GM21825 (cell line): ENCODE results near the gene CDC14B.
"Not testable (repeated sequence)": the region's sequence is repeated elsewhere in the genome, so short reads cannot be mapped to it uniquely, and the experiment has no call there.

Experiments
- ATAC-seq: cut with Tn5 transposase; IDR thresholded peaks from one replicate; pipeline ENCODE4 v1.9.1; 2021; ENCODE audit warnings: mild to moderate bottlenecking, moderate library complexity; ENCODE audit not compliant: unreplicated experiment

Gene CDC14B

DNA sequence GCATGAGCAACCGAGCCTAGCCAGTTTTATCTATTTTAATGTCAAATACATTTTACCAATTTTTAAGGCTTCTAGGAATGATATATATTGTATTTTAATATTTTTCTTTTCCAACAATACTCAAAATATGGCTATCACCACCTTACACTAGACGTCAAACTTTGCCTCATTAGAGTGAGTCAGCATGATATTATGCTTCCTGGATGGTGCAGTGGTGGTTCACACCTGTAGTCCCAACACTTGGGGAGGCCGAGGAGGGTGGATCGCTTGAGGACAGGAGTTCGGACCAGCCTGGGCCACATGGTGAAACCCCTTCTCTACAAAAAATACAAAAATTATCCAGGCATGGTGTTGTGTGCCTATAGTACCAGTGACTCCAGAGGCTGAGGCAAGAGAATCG is 7.3 kb upstream of the CDC14B start:
- no peak for ATAC-seq

DNA sequence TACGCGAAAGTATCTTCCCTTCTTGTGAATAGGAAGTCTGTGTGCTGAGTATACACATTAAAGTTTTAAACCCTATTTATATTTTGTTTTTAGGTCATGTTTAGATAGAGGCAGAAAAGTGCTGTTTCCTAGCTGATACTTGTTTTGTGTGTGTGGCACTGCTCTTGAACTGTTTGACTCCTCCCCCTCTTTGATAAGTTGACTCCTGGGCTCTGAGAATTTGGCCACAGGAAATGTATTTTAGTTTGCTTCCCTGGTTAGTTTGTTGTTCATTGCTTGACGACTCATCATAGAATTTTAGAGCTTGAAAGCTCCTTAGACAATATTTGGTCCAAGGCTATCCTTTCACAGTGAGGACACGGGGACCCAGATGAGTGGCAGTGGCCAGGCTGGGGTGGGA is 2.0 kb upstream of the CDC14B start:
- no peak for ATAC-seq

DNA sequence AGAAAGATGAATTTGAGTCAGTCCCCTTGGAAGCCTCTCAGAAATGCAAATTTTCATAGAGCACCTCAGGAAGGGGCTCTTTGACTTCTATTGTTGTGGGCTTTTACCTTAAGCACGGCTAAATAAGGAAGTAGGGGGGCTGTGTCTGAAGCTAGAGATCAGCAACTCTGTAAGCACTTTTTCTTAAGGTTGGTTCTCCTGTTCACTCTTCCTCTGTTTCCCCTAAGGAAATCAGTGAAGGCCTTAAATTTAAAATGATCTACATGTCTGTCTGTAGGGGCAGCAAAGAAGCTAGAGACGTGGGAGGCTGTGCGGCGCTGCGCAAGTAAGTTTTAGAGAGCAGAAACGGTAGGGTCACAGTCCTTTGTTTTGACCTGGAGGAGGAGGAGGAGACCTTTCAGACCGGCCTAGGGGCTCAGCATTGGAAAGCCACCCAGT is 1.2 kb upstream of the CDC14B start:
- ATAC-seq, result no peak

DNA sequence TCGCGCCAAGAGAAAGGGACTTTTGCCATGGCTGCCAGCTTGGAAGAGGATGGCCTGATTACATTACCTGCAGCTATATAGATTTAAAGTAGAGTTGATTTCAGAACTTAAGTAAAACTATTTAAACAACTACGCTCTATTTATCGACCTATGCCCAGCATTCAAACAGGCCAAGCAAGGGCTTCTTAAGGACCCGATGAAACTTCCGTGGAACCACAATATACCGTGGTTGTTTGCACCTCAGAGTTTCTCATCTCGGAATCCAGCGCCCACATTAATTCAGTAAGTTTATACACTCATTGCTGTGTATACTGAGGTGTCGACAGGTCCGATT is 505 bp upstream of the CDC14B start:
- no peak for ATAC-seq

DNA sequence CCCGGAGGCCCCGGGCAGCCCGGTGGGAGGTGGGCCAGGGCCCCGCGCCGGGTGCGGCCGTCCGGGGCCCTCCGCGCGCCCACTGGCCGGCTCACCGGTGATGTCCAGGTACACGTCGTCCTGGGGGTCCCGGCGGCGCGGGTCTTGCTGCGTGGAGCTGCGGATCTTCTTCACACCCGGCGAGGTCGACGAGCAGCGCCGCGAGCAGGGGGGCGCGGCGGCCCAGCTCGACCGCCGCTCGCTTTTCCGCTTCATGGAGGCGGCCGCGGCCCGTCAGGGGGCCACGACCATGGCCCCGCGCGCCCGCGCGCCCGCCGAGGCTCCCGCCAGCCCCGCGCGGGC is 548 bp downstream of the CDC14B start:
- ATAC-seq, result no peak

DNA sequence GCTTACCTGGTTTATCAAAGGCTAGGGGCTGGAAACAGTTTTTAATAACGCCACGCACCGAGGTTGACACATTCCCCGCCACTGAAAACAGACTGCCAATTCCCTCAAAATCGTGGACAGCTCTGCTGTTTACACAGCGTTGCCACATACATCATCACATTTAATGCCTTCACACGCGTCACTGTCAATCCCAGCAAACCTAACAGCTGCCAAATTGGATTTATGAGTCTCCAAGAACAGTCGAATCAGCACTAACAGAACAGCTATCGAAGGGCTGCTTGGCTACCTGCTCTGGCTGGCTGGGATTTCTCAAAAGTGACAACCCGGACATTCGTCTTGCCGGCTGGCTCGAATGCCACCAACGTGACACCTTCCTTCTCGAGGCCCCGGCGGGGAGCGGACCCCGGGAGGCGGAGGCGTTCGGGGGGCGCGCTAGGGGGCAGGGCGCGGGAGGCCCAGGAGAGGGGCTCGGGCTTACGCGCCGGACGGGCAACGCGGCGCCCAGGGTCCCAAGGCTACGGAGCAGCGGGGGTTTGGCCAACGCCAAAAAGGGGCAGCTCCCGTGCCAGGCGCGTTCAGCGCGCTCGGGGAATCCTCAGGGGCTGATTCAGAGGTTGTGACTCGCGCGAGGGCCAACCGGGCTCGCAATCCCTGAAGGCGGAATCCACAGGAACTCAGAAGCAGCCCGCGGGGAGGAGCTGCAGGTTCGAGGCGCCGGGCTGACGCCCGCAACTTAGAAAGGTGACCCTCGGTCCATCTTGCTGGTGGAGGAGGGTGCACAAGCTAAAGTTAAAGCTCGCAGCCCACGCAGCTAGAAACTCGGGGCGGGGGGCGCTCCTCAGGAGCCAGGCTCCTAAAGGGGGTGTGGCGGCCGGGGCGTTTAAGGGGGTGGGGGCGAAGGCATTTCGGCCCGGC is 1.2 kb downstream of the CDC14B start:
- no peak for ATAC-seq

DNA sequence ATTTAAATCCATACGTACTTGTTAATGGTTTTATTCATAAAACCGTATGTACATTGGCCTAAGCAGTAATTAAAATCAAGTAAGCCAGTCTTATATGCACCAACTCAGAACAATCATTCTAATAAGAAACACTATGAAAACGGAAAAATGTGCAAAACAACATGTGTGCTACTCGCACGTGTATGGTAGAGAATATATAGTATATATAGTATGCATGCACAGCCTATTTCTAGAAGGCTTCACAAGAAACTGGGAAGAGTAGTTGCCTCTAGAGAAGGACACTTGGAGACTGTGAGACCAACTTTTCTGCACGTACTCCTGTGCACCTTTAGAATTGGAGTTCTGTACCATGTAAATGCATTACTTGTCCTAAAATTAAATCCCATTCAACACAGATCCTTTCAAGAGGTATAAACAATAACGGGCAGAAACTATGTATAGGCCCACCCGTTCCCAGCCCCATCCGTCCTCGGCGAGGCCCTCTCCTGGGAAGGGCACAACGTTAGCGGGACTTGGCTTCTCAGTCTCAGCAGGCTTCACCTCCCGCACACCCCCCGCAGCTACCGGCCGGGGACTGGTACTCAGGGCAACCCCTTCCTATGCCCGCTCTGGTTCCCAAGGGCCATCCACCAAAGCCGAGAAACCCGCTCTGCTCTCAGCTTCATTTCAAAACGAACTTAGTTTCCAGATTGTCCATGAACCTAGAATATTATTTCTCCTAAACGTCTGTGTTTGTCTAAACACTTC is 2.0 kb downstream of the CDC14B start:
- ATAC-seq, result no peak

DNA sequence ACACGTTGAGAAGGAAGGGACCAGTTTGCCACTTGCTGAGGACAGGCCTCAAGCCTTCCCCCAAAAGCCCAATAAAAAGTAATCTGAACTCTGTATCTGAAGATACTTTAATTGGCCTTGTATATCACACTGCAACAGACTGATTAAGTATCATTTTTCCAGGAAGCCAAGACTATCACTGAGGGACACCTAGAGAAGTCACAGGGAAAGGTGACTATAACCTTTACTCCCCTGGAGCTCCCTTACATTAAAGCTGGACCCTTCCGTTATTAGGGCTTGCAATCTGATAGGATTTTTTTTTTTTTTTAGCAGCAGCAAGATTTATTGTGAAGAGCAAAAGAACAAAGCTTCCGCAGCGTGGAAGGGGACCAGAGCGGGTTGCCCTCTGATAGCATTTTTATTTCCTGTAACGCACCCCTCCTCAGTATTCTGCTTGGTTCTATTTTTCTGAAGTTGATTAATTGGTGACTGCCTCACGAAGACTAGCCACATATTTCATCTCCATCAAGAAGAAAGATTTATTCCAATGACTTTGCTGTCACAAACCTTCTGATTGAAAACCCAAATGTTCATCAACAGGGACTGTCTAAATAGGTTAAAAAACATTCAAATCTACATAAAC is 2.7 kb downstream of the CDC14B start:
- no peak for ATAC-seq

DNA sequence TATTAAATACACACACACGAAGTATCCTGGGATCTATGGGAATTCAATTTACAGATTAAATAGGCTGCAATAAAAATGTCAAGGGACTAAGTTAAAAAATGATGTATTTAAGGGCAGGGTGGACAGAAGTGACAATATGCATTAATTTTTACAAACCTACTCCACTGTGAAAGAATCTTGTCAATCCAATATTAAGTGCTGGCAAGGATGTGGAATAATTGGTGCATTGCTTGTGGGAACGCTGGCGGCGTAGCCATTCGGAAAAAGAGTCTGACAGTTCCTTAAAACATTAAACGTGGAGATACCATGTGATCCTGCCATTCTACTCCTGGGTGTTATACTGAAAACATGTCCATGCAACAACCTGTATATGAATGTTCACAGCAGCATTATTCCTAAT is 4.2 kb downstream of the CDC14B start:
- no peak for ATAC-seq

DNA sequence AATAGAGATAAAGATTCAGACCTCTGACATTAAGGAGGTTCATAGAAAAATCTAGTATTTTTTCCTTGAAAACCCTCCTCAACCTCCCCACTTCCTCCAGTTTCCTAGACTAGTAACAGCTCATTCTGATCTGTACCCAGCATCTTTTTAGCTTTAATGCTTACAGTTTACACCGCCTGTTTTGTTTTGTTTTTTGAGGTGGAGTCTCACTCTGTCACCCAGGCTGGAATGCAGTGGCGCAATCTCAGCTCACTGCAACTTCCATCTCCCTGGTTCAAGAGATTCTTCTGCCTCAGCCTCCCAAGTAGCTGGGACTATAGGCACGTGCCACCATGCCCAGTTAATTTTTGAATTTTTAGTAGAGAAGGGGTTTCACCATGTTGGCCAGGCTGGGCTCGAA is 5.0 kb downstream of the CDC14B start:
- not testable (repeated sequence) for ATAC-seq

DNA sequence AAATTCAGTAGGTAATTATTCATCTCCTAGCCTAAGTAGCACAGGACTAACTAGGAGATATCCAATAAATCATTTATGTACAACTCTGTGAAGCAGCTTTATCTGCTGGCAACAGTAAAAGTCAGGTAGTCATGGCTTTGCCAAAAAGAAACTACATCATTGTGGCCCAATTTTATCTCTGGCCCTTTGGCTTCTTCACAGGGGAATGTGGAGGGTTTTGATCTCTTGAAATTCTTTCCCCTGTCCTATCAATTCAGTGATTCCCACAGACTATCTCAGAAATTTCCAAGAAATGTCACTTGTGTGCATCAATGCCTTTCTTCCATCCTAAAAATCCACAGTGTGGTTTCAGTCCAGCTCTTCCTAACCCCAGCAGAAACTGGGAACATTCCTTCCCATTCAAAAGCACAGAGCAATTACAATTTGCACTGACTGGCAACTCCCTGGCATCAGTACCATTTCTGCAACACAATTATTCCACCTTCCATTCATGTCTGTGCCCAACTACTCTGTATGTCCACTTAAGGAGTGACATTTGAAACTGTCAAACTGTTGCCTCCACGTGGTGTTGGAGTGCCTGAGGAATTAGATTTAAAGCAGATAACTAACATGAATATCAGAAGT is 6.6 kb downstream of the CDC14B start:
- no peak for ATAC-seq

DNA sequence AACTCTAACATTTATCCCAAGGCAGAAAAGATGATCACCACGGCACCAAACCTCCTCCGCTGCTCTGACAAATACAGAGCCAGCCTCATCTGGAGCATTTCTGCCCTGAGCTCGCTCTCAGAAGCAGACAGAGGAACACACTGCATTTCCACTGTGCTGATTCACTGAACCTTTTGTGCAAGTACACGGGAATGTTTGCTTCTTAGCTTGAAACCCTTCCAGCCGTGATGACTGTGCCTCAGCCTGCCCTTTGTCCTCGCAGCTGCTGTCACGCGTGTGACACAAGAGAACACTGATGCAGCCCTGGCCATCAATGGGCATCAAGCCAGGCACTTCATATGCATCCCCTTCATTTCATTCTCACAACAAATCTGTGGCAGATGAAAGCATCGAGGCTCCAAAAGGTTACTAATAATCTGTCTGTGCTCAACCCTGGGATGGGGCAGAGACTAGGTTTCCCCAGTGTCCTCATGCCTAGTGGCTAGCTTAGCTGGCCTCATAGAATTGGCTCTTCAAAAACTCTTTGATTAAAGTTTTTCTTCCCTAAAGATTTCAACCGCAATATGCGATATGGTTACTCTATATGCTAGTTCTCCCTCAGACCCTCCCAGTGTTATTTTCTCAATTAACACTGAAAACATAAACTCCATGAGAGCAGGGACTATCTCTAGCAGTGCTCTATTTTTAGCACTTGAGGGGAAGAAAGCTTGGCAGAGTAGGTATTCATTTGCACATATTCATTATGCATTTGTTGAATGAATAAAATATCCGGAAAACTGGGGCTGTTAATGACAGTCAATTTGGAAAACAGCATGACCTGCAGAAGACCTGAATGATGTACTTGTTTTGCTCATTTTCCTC is 7.3 kb downstream of the CDC14B start:
- no peak for ATAC-seq

DNA sequence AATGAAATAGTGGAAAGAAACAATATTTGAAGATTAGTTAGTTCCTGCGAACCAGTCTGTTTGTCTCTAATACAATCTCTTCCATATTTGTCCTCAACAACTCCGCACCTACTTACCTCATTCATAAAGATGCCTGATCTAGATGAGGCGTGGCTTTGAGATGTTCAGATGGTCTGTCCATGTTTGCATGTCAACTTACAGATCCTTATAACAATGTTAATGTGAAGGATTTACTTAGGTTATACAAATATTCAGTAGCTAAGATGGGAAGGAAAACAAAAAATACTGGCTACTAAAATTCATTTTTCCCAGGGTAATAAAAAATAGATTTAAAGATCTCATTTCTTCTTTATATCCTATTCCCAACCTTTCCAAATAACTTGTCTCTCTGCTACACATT is 8.3 kb downstream of the CDC14B start:
- no peak for ATAC-seq

DNA sequence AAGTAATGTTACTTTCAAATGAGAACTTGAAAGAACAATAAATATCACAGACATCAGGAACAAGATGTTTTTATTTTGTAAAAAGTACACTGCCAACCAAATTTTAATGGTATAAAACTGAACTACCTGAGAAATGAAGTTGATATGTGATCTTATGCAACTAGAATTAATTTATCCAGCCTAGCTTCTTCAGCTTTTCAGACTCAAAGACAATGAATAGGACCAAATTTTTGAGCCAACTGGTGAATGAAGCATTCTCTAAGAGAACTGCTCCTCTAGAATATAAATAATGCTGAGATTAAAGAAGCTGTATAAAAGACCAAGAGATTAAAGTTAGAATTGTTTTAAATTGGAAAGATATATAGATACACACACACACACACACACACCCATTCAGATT is 9.9 kb downstream of the CDC14B start:
- ATAC-seq, result no peak

DNA sequence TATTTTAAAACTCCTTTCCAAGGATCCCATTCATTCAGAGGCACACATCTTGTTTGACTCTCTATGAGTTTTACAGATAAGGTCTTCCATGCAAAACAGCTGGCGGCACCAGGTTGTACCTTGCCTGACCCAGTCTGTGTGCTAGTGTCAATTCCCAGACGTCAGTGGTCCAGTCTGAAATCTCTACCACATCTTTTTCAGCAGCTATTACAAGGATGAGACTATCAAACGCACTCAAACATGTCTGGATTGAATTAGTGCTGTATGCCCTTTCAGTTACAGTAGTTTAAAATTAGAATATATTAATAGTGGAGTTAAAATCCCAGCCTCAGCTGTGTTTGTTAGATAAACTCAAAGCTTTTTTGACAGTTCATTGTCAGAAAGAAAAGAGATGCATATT is 11.7 kb downstream of the CDC14B start:
- no peak for ATAC-seq

DNA sequence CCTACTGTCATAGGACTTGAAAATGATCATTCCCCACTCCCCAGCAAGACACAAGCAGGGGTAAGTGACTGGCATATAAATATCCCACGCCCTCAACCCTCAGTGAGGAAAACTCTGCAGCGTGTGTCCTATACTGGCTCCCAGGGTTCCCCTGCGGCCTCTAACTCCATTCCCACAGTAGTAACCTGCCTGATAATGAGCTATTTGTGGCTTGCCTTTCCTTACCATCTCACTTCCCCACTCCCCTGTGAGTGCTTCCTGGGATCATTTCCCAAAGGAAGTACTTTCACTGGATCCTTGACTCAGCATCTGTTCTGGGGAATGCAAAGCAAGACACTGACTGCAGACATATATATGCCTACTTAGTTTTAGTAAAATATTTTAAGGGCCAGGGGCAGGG is 14.3 kb downstream of the CDC14B start:
- no peak for ATAC-seq

DNA sequence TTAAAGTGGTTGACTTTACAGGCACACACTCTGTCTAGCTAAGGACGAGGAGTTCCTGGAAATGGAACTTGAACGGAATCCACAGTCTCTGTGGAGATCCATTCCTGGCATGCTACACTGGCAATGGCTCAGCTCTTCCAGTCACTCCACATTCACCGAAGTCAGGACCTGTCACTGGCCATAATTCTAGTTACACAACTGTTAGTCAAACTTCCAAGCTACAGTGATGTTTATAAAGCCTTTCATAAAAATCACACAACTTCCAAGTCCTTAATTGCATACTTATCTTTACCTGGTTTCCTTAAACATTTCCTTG is 15.7 kb downstream of the CDC14B start:
- ATAC-seq, result no peak

DNA sequence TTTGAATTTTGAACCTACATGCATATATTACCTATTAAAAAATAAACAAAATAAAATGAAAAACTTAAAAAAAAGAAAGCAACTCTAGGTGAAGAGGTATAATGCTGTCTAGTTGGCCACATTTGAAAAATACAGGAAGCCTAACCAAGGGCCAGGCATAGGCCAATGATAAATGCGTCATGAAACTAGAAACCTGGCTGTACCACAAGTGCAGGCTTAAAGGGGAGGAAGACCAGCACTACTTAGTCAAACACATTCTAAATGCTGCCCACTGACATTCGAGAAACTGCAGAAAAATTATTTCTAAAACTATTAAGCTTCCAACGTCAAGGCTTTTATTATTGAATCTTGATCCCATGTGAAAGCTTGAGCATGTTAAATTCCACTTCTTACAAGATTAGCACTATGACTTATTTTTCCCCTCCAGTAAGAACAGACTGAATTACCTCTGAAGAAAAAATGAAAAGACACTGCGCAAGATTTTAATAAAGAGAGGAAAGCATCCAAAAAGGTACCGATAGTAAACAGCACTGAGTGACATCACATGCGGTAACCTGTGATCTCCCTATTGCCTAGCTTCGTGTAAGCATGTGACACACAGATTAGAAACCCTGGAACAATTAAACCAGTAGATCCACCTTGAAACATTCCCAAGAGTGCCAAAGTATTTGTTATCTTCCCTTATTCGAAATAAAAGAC is 16.2 kb downstream of the CDC14B start:
- no peak for ATAC-seq

DNA sequence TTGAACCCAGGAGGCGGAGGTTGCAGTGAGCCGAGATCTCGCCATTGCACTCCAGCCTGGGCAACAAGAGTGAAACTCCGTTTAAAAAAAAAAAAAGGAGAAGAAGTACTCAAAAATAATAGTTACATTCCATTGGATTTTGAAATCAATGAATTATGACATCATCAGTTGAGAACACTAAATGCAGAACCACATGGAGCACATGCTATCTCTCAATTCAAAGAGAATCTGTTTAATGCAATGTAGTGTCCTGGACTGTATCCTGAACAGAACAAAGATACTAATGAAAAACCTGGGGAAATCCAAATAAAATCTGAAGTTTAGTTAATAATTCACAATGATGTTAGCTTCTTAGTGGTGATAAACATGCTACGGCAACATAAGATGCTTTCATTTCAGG is 20.3 kb downstream of the CDC14B start:
- ATAC-seq, result no peak

DNA sequence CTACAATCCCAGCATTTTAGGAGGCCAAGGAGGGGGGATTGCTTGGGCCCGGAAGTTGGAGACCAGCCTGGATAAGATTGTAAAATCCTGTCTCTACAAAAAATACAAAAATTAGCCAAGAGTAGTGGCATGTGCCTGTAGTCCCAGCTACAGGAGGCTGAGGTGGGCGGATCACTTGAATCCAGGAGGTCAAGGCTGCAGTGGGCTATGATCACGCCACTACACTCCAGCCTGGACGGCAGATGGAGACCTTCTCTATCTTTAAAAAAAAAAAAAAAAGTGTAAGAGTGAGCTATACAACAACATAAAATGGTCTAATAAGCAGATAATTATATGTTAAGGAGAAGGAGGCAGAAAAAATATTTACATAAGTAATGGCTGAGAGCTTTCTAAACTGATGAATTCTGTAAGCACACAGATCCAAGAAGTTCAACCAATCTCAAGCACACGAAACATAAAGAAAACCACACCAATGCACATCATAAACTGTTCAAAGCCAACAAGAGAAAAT is 23.0 kb downstream of the CDC14B start:
- ATAC-seq, result no peak
